HEK293T (cell line): ENCODE measurements around the gene RHCE.

ENCODE experiments used
- HDGF ChIP-seq: fragments of 450-650 bp; IDR thresholded peaks from 2 replicates; pipeline ENCODE4 v1.6.1; 2017; ENCODE audit warnings: antibody characterized with exemption, borderline replicate concordance
- ZNF384 ChIP-seq: fragments of 450-650 bp; IDR thresholded peaks from 2 replicates; pipeline ENCODE4 v1.6.1; 2016

DNA sequence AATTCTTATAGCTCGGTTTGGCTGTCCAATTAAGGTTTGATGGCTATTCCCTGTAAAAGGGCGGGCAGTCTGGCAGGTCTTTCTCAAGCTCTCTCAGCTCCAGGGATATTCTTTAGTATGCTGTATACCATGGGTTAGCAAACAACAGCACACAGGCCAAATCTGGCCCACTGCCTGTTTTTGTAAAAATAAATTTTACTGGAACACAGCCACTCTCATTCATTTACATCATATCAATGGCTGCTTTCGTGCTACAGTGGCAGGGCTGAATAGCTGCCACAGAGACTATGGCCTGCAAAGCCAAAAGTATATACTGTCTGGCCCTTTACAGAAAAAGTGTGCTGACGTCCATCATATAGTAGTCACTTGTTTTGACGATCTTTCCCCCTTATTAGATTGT is 42.1 kb upstream of the RHCE start:
- no peak for TF ChIP-seq ZNF384
- TF ChIP-seq HDGF: no peak
